Measurements from ENCODE around the gene UBE2I. TPM values are rescaled to one million over a fixed set of nuclear protein-coding genes. Genes with fewer than 3 reads are reported as not detected.

UBE2I gene
- polyA plus RNA-seq, 2 of the 4 experiments (the other 2 are of a cell fraction): 170 to 208 TPM

DNA sequence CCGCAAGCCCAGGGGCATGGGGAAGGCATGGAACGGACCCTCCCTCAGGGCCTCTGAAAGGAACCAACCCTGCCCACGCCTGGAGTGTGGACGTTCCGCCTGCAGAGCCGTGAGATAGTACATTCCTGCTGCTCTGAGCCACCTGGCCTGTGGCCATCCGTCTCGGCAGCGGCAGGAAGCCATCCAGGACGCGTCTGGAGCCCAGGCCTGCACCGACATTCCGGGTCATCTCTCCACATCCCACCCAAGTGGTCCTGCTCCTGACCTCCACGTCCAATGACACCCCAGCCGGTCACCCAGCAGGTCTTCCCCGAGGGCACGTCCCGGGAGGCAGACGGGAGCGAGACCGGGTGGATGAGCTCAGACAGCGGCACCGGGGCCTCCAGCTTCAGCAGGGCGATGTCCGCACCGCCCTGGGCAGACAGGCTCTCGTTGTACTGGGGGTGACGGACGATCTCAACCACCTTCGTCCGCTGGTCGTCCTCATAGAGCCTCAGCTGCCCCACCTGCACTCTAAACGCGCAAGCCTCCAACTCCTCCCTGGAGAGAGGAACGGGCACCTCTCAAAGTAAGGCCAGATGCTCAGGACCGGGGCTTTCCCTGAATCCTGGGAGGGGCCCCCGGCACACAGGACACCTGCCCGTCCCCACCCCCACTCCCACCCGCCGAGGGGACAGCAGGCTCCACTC is 21.3 kb upstream of the UBE2I start:
- 63% methylated on average over 34 of the region's 40 CpGs for WGBS (ENCODE audit: missing lambda C conversion rate)
- no peak for FAIRE-seq
- ATAC-seq: no peak; a peak in 1 of 6 replicates
- ChIA-PET CTCF (interaction anchor here (0.9 to 1.8 kb wide), 3 partner anchors 10 to 182 kb away, joined by 3 to 4 read pairs (median 4); no protein-coding TSS in a partner anchor), POLR2A (no interaction called here)
- Histone ChIP-seq H3K4me3 (no peak overlapping the region), H3K9me3 (no peaks in the 10 kb centered on the region), H3K4me2 (no peak overlapping the region), H3K27ac (no peak overlapping the region), H3K4me1 (peaks cover 8% of the 10 kb centered on the region; the same call in 1 of the 3 replicates)
- TF ChIP-seq EHMT2 (IDR thresholded peaks at IDR 0.05; ENCODE audit: low read depth) (no peak), KDM1A (IDR thresholded peaks at IDR 0.05; ENCODE audit: low read depth) (no peak), POLR2AphosphoS2 (conservative IDR thresholded peaks at IDR 0.05; ENCODE audit: low read length) (no peak), NR3C1 (IDR thresholded peaks at IDR 0.05) (no peak)
- DNase-seq (ENCODE audit: low read depth in 1 of 2, low spot score in 1 of 2): no peak

DNA sequence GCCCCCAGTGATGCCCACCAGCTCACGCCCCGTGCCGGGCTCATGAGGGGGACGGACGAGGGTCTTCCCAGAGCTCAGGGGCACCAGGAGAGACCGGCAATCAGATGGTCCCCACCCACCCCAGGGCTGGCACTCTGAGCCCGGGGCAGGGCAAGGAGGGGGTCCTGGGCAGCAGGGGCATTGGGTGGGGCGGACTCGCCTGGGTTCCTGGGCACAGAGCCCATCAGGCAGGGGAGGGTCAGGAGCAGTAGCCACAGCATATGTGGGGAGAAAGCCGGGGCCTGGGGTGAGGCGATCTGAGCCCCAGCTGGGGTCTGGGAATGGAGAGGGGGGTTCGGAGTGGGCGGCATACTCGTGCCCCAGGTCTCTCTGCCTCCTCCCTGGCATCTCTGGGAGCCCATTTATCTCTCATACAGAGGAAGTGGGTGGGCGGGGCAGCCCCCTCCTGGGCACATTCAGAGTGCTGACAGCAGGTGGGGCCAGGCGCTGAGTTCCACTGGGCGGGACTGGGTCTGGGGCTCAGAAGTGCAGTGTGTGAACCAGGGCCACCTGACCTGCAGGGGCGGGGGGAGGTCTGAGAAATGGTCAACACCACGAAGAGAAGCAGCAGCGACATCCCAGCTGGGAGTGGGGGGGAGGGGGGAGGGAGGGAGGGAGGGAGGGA is 20.5 kb upstream of the UBE2I start:
- CTCF ChIA-PET: interaction anchor here (0.9 to 3.2 kb wide), 4 partner anchors 11 to 183 kb away, joined by 3 to 20 read pairs (median 4); no protein-coding TSS in a partner anchor
- H3K27ac ChIP-seq: no peak overlapping the region

DNA sequence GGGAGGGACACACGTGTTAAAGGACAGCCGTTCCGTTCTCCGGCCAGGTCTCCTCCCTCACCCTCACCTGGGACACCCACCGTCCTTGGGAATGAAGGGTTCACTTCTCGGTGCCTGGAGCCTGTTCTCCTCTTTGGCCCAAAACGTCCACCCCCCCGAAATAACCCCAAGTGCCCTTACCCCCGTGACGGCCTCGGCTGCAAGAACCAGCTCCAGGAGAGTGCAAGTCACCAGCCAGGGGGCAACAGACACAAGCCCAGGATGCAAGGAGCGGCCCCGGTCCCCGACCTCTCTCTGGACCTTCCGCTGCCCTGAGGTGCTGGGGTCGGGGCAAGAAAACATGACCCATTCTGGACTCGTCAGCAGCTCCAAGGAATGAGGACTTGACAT is 20.0 kb upstream of the UBE2I start:
- Histone ChIP-seq H3K4me3 (no peak overlapping the region), H3K4me1 (peaks cover 8% of the 10 kb centered on the region; the same call in 1 of the 3 replicates), H3K9me3 (no peaks in the 10 kb centered on the region), H3K27ac (no peak overlapping the region), H3K4me2 (peak overlapping the region; percentile 34; the same call in 1 of the 3 replicates)
- DNase-seq (ENCODE audit: low read depth in 1 of 2, low spot score in 1 of 2) (no peak), ATAC-seq (peak in 1 of 2 experiments; percentile 32; a peak in 2 of 6 replicates), FAIRE-seq (no peak)
- ChIA-PET POLR2A (no interaction called here), CTCF (interaction anchor here (0.9 to 3.2 kb wide), 4 partner anchors 11 to 184 kb away, joined by 3 to 20 read pairs (median 4); no protein-coding TSS in a partner anchor)
- 37% methylated on average over 7 of the region's 17 CpGs for WGBS (ENCODE audit: missing lambda C conversion rate)
- TF ChIP-seq RCOR1 (IDR thresholded peaks at IDR 0.05; ENCODE audit: low read depth, low read length) (no peak), BHLHE40 (IDR thresholded peaks at IDR 0.05; ENCODE audit: low read depth, low read length) (no peak), FOXS1 (CRISPR knock-in tag; IDR thresholded peaks at IDR 0.05) (no peak), CBX8 (IDR thresholded peaks at IDR 0.05) (no peak), HEYL (CRISPR knock-in tag; IDR thresholded peaks at IDR 0.05) (no peak), NPAS2 (CRISPR knock-in tag; IDR thresholded peaks at IDR 0.05; ENCODE audit: borderline replicate concordance) (no peak), EP300 (IDR thresholded peaks at IDR 0.05) (no peak), RAD21 (conservative IDR thresholded peaks at IDR 0.05 in 1 of 2, IDR thresholded peaks at IDR 0.05 in 1 of 2) (no peak), PHF8 (IDR thresholded peaks at IDR 0.05; ENCODE audit: borderline replicate concordance, low read depth) (no peak), CHD2 (IDR thresholded peaks at IDR 0.05; ENCODE audit: low read length, partially characterized antibody) (no peak)
- TF ChIP-seq, protein P1, sequence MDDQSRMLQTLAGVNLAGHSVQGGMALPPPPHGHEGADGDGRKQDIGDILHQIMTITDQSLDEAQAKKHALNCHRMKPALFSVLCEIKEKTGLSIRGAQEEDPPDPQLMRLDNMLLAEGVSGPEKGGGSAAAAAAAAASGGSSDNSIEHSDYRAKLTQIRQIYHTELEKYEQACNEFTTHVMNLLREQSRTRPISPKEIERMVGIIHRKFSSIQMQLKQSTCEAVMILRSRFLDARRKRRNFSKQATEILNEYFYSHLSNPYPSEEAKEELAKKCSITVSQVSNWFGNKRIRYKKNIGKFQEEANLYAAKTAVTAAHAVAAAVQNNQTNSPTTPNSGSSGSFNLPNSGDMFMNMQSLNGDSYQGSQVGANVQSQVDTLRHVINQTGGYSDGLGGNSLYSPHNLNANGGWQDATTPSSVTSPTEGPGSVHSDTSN (IDR thresholded peaks at IDR 0.05): no peak
- TF ChIP-seq, protein P2, sequence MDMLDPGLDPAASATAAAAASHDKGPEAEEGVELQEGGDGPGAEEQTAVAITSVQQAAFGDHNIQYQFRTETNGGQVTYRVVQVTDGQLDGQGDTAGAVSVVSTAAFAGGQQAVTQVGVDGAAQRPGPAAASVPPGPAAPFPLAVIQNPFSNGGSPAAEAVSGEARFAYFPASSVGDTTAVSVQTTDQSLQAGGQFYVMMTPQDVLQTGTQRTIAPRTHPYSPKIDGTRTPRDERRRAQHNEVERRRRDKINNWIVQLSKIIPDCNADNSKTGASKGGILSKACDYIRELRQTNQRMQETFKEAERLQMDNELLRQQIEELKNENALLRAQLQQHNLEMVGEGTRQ (IDR thresholded peaks at IDR 0.05): no peak
- TF ChIP-seq, protein P3, sequence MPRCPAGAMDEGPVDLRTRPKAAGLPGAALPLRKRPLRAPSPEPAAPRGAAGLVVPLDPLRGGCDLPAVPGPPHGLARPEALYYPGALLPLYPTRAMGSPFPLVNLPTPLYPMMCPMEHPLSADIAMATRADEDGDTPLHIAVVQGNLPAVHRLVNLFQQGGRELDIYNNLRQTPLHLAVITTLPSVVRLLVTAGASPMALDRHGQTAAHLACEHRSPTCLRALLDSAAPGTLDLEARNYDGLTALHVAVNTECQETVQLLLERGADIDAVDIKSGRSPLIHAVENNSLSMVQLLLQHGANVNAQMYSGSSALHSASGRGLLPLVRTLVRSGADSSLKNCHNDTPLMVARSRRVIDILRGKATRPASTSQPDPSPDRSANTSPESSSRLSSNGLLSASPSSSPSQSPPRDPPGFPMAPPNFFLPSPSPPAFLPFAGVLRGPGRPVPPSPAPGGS (IDR thresholded peaks at IDR 0.05): no peak
- TF ChIP-seq, protein P4, sequence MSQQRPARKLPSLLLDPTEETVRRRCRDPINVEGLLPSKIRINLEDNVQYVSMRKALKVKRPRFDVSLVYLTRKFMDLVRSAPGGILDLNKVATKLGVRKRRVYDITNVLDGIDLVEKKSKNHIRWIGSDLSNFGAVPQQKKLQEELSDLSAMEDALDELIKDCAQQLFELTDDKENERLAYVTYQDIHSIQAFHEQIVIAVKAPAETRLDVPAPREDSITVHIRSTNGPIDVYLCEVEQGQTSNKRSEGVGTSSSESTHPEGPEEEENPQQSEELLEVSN (IDR thresholded peaks at IDR 0.05; ENCODE audit: borderline replicate concordance, low read depth): no peak

More for the DNA sequence above, 20.5 kb upstream of the UBE2I start:
- 55% methylated on average over 9 of the region's 20 CpGs for WGBS (ENCODE audit: missing lambda C conversion rate)
- H3K4me2 ChIP-seq: peak overlapping the region; percentile 34; the same call in 1 of the 3 replicates
- FAIRE-seq (no peak), ATAC-seq (no peak), DNase-seq (ENCODE audit: low read depth in 1 of 2, low spot score in 1 of 2) (no peak)
- POLR2A ChIA-PET: no interaction called here
- H3K9me3 ChIP-seq: no peaks in the 10 kb centered on the region
- H3K4me1 ChIP-seq: peaks cover 8% of the 10 kb centered on the region; the same call in 1 of the 3 replicates
- no peak overlapping the region for H3K4me3 ChIP-seq
- TF ChIP-seq ELK1 (IDR thresholded peaks at IDR 0.05; ENCODE audit: low read depth, low read length): no peak
- no peak for TF ChIP-seq TP53 (CRISPR knock-in tag; IDR thresholded peaks at IDR 0.05)
- no peak for TF ChIP-seq NR3C1 (IDR thresholded peaks at IDR 0.05)
- no peak for TF ChIP-seq MAZ (IDR thresholded peaks at IDR 0.05; ENCODE audit: borderline replicate concordance, low read depth, low read length)
